Gastrocnemius medialis (tissue), 4 donors: ENCODE results near the gene DNAJC2.

Experiments used
- CTCF ChIP-seq, 5 experiments: fragments of 450-650 bp in 3 of 5; fragments of 200-600 bp in 2 of 5; sonication (generic) in 2 of 5; IDR thresholded peaks in 4 of 5; conservative IDR thresholded peaks in 1 of 5; 1 replicate in 4 of 5; 2 replicates in 1 of 5; pipeline ENCODE4 v1.5.1; 2016 to 2019; ENCODE audit warnings: antibody characterized with exemption in 5 of 5, mild to moderate bottlenecking in 3 of 5, moderate library complexity in 3 of 5
- POLR2A ChIP-seq, 2 donors: fragments of 450-650 bp; IDR thresholded peaks; one replicate each; pipeline ENCODE4 v1.6.1; 2017; ENCODE audit warnings: antibody characterized with exemption in 2 of 2, mild to moderate bottlenecking in 2 of 2, moderate library complexity in 2 of 2

- TF ChIP-seq POLR2A (IDR thresholded peaks at IDR 0.05), result peak; percentile 46 to 72
- TF ChIP-seq CTCF (IDR thresholded peaks at IDR 0.05 in 4 of 5, conservative IDR thresholded peaks at IDR 0.05 in 1 of 5), result no peak
Observed at GRCh38 chr7:103347507-103348267, 3.1 kb upstream of the DNAJC2 start, which contains the start of gene PSMC2.
